CD8-positive, alpha-beta memory T cell (primary cell): ENCODE results near the gene SREBF1. TPM values are rescaled to one million over a fixed set of nuclear protein-coding genes. Genes with fewer than 3 reads are reported as not detected.

Experiments used
- CTCF ChIA-PET: fragments of 350-600 bp; sonication (Branson Sonifier 250); formaldehyde crosslinking; loops from one replicate; lab custom pipeline; 2021; ENCODE audit warnings: antibody characterized with exemption; lab: Charles Lee
- POLR2A ChIA-PET: fragments of 350-600 bp; sonication (Branson Sonifier 250); formaldehyde crosslinking; loops from one replicate; lab custom pipeline; 2021; ENCODE audit warnings: antibody characterized with exemption; lab: Charles Lee
- DNase-seq, 5 donors: peaks; one replicate each; pipeline versions ENCODE4 v3.0.0 to v3.0.0-alpha.2; 2020 to 2022; ENCODE audit warnings: mixed read lengths in 1 of 5
- H3K27ac ChIP-seq: one replicate; pipeline ENCODE4 v1.7.0; 2013; ENCODE audit warnings: low read depth, mild to moderate bottlenecking, low read length, moderate library complexity
- H3K27me3 ChIP-seq: 2 replicates; pipeline ENCODE4 v1.7.0; 2013; ENCODE audit warnings: low read length, mild to moderate bottlenecking; ENCODE audit not compliant: insufficient read depth, poor library complexity, severe bottlenecking
- H3K36me3 ChIP-seq: 2 replicates; pipeline ENCODE4 v1.7.0; 2013; ENCODE audit warnings: mild to moderate bottlenecking, low read length, moderate library complexity; ENCODE audit not compliant: insufficient read depth
- H3K4me1 ChIP-seq: 2 replicates; pipeline ENCODE4 v1.7.0; 2013; ENCODE audit warnings: mild to moderate bottlenecking, low read length, moderate library complexity; ENCODE audit not compliant: insufficient read depth
- H3K4me3 ChIP-seq: 2 replicates; pipeline ENCODE4 v1.7.0; 2013; ENCODE audit warnings: mild to moderate bottlenecking, low read length
- H3K9me3 ChIP-seq: 2 replicates; pipeline ENCODE4 v1.7.0; 2013; ENCODE audit warnings: mild to moderate bottlenecking, low read length
- H3K27ac Mint-ChIP-seq, 8 donors: one replicate each; pipeline ENCODE4 v1.8.0; 2020 to 2021; ENCODE audit warnings: mixed read lengths in 8 of 8, mild to moderate bottlenecking in 6 of 8, inconsistent platforms in 3 of 8, moderate library complexity in 3 of 8
- H3K27me3 Mint-ChIP-seq, 2 donors: one replicate each; pipeline ENCODE4 v1.8.0; 2020 to 2021; ENCODE audit warnings: mixed read lengths in 2 of 2, mild to moderate bottlenecking in 1 of 2, moderate library complexity in 1 of 2
- H3K36me3 Mint-ChIP-seq, 3 donors: one replicate each; pipeline ENCODE4 v1.8.0; 2020 to 2021; ENCODE audit warnings: mixed read lengths in 3 of 3, inconsistent platforms in 1 of 3, mild to moderate bottlenecking in 1 of 3
- H3K4me1 Mint-ChIP-seq, 3 donors: one replicate each; pipeline ENCODE4 v1.8.0; 2020 to 2021; ENCODE audit warnings: mixed read lengths in 3 of 3, inconsistent platforms in 1 of 3, mild to moderate bottlenecking in 1 of 3
- H3K4me3 Mint-ChIP-seq, 7 donors: one replicate each; pipeline ENCODE4 v1.8.0; 2020 to 2021; ENCODE audit warnings: mixed read lengths in 7 of 7, mild to moderate bottlenecking in 6 of 7, moderate library complexity in 4 of 7, inconsistent platforms in 2 of 7
- H3K9me3 Mint-ChIP-seq, 5 donors: one replicate each; pipeline ENCODE4 v1.8.0; 2020 to 2022; ENCODE audit warnings: mixed read lengths in 5 of 5, mild to moderate bottlenecking in 3 of 5, moderate library complexity in 2 of 5, inconsistent platforms in 1 of 5
- polyA plus RNA-seq: library from polyadenylated mRNA; unstranded; fragments of 300-500 nt; fragmentation: Illumina TruSeq; gene quantifications from one replicate; pipeline ENCODE4 v1.2.3, GENCODE V29; 2021
- total RNA-seq, 2 experiments: library from RNA; stranded (reverse); gene quantifications; one replicate each; pipeline ENCODE4 v1.2.3, GENCODE V29; 2021

SREBF1 gene
- total and polyA plus RNA-seq, 3 experiments from 2014 or later, result 16.4 to 29.6 (median 27.2) TPM

- CTCF ChIA-PET, result interaction anchor here (0.5 to 1.4 kb wide), 2 partner anchors 23 to 226 kb away, joined by 3 read pairs; no protein-coding TSS in a partner anchor
- Mint-ChIP-seq H3K36me3 (peaks cover 0 to 32% (median 4%) of the 10 kb centered on the region in 3 donors), H3K27me3 (no peaks in the 10 kb centered on the region), H3K27ac (peak overlapping the region in 3 of 8 donors; percentile 45 to 89 (median 66)), H3K4me3 (peak overlapping the region in 1 of 7 donors; percentile 68), H3K4me1 (peaks cover 6 to 13% (median 12%) of the 10 kb centered on the region in 3 donors), H3K9me3 (no peaks in the 10 kb centered on the region)
- Histone ChIP-seq H3K27ac (no peak overlapping the region), H3K4me1 (peaks cover under 1% of the 10 kb centered on the region), H3K9me3 (no peaks in the 10 kb centered on the region), H3K4me3 (no peak overlapping the region), H3K27me3 (no peaks in the 10 kb centered on the region), H3K36me3 (no peaks in the 10 kb centered on the region)
- no peak for DNase-seq
- POLR2A ChIA-PET, result no interaction called here
Observed at GRCh38 chr17:17806611-17807274, 30.0 kb downstream of the SREBF1 start.

GRCh38 chr17:17806035-17806434, 30.8 kb downstream of the SREBF1 start:
- ChIA-PET CTCF (interaction anchor here (0.5 to 1.6 kb wide), 3 partner anchors 22 to 226 kb away, joined by 3 to 5 read pairs (median 3); no protein-coding TSS in a partner anchor), POLR2A (no interaction called here)
- Histone ChIP-seq H3K4me1 (no peaks in the 10 kb centered on the region), H3K36me3 (no peaks in the 10 kb centered on the region), H3K27me3 (no peaks in the 10 kb centered on the region), H3K27ac (no peak overlapping the region), H3K4me3 (no peak overlapping the region), H3K9me3 (no peaks in the 10 kb centered on the region)
- Mint-ChIP-seq H3K4me1 (peaks cover 6 to 11% (median 11%) of the 10 kb centered on the region in 3 donors), H3K27ac (peak overlapping the region in 2 of 8 donors; percentile 71 to 86), H3K27me3 (no peaks in the 10 kb centered on the region), H3K9me3 (no peaks in the 10 kb centered on the region), H3K36me3 (peaks cover 0 to 29% (median 4%) of the 10 kb centered on the region in 3 donors), H3K4me3 (no peak overlapping the region)
- DNase-seq, result no peak

DNA sequence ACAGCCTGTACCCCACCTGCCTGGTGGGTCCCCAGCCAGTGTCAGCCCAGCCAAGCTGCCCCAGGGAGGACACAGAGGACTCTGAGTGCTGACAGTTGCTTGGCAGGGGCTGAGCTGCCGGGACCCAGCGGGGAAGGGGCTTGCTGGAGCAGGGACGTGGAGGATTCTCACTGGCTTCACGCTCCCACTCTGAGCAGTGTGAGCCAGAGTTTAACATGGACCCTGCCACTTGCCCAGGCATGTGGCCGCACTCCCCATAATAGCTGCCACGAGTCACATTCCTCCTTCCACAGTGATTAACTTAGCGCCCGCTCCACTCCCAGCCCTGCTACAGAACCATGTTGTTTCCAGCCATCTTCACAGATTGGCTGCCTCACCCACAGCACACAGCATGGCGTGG, 31.2 kb downstream of the SREBF1 start:
- no peak overlapping the region for H3K4me3 Mint-ChIP-seq
- H3K27me3 ChIP-seq, result no peaks in the 10 kb centered on the region

DNA sequence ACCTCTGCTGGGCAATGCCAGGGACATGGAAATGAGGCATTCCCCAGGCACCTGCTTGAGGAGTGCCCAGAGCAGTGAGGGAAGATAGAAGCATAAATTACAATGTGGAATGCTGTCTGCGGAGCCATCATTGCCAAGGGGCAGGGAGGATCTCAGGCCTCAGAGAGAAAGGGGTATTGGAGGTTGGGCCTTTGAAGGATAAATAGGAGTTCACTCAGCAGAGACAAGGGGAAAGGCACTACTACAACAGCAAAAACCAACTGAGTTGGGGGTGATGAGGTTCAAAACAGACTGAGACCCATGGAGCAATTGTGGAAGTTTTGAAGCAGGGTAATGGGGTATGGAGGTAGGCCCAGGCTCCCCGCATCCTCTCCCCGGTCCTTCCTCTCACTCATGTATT, 32.8 kb downstream of the SREBF1 start:
- no peaks in the 10 kb centered on the region for H3K4me1 ChIP-seq
- peak overlapping the region in 3 of 8 donors; percentile 50 to 86 (median 57) for H3K27ac Mint-ChIP-seq
- H3K9me3 ChIP-seq, result no peaks in the 10 kb centered on the region
- peaks cover 5 to 9% (median 8%) of the 10 kb centered on the region in 3 donors for H3K4me1 Mint-ChIP-seq
- CTCF ChIA-PET, result interaction anchor here (2.1 kb wide), 1 partner anchor 8 kb away, joined by 5 read pairs; no protein-coding TSS in a partner anchor
- peaks cover 0 to 22% (median 4%) of the 10 kb centered on the region in 3 donors for H3K36me3 Mint-ChIP-seq
- H3K36me3 ChIP-seq, result no peaks in the 10 kb centered on the region
- no peaks in the 10 kb centered on the region for H3K27me3 ChIP-seq
- no peak overlapping the region for H3K4me3 ChIP-seq
- no peak for DNase-seq
- no peaks in the 10 kb centered on the region for H3K27me3 Mint-ChIP-seq
- H3K4me3 Mint-ChIP-seq, result no peak overlapping the region
- H3K27ac ChIP-seq, result no peak overlapping the region
- POLR2A ChIA-PET, result no interaction called here
- no peaks in the 10 kb centered on the region for H3K9me3 Mint-ChIP-seq

More for the DNA sequence above, 31.2 kb downstream of the SREBF1 start:
- Mint-ChIP-seq H3K4me1 (peaks cover 6 to 11% (median 11%) of the 10 kb centered on the region in 3 donors), H3K9me3 (no peaks in the 10 kb centered on the region), H3K36me3 (peaks cover 0 to 24% (median 4%) of the 10 kb centered on the region in 3 donors), H3K27me3 (no peaks in the 10 kb centered on the region), H3K27ac (no peak overlapping the region)
- no peaks in the 10 kb centered on the region for H3K4me1 ChIP-seq
- no peaks in the 10 kb centered on the region for H3K9me3 ChIP-seq
- POLR2A ChIA-PET, result no interaction called here
- no peak overlapping the region for H3K27ac ChIP-seq
- no peak for DNase-seq
- no peaks in the 10 kb centered on the region for H3K36me3 ChIP-seq
- no peak overlapping the region for H3K4me3 ChIP-seq
- CTCF ChIA-PET, result interaction anchor here (1.4 to 1.6 kb wide), 2 partner anchors 22 to 36 kb away, joined by 3 to 5 read pairs; no protein-coding TSS in a partner anchor

DNA sequence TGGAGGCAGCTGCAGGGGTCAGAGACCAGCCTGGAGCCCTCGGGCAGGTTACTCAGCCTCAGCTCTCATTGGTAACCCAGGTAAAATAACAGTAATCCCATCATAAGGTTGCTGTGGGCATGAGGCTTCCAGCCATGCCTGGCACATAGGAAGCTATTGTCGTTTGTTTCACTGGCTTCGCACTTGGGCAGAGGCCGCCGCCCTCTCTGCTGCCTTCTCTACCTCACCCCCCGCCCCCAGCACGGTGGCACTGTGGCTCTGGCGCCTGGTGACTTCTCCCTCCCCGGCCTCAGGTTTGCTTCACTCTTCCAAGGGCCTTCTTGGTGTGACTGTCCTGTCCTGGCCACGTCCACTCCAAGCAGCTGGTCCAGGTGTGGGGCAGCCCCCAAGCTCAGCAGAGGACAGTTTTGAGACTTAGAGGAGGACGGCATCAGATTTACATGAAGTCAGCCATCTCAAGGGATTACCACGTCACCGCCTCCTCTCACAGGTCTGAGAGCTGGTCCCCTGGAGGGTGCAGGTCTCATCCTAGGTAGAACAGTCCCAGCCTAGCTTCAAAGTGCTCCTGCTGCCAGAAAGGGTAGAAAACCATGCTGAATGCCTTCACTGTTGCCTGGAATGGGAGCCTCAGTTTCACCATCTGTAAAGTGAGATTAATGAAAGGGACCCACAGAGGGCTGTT, 34.8 kb downstream of the SREBF1 start:
- Histone ChIP-seq H3K9me3 (no peaks in the 10 kb centered on the region), H3K36me3 (no peaks in the 10 kb centered on the region), H3K27ac (no peak overlapping the region), H3K4me3 (no peak overlapping the region), H3K4me1 (no peaks in the 10 kb centered on the region), H3K27me3 (no peaks in the 10 kb centered on the region)
- no peak overlapping the region for H3K4me3 Mint-ChIP-seq
- peaks cover 0 to 5% (median 3%) of the 10 kb centered on the region in 3 donors for H3K4me1 Mint-ChIP-seq
- DNase-seq, result no peak
- POLR2A ChIA-PET, result no interaction called here
- no peaks in the 10 kb centered on the region for H3K9me3 Mint-ChIP-seq
- CTCF ChIA-PET, result interaction anchor here (0.7 to 2.1 kb wide), 4 partner anchors 10 to 121 kb away, joined by 3 to 5 read pairs (median 4); no protein-coding TSS in a partner anchor
- peaks cover 0 to 29% (median 4%) of the 10 kb centered on the region in 3 donors for H3K36me3 Mint-ChIP-seq
- no peaks in the 10 kb centered on the region for H3K27me3 Mint-ChIP-seq
- peak overlapping the region in 1 of 8 donors; percentile 38 for H3K27ac Mint-ChIP-seq

DNA sequence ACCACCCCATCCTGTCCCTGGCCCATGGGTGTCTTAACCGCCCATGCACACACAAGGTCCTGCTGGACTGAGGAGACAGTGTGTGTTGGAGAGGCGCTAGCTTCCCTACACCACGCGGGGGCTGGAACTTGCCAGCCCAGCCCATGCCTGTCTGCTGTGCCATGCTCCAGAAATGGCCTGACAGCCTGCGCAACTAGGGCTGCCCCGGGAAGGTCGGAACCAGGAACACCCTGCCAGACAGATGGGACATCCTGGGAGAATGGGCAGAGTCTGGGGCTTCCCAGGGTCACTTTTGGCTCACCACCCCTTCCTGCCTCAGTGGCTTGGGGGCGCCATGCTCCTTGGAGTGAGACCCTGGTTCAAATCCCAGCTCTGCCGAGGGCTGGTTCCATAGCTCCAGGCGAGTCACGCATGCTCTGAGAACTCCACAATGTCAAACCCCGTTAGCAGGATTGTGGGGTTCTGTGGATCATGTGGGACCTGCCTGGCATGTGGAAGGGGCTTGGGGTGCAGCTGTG, 36.2 kb downstream of the SREBF1 start:
- Mint-ChIP-seq H3K9me3 (no peaks in the 10 kb centered on the region), H3K4me1 (peaks cover 0 to 2% (median 0%) of the 10 kb centered on the region in 3 donors), H3K27me3 (no peaks in the 10 kb centered on the region), H3K27ac (peak overlapping the region in 1 of 8 donors; percentile 54), H3K4me3 (no peak overlapping the region), H3K36me3 (peaks cover 0 to 29% (median 0%) of the 10 kb centered on the region in 3 donors)
- Histone ChIP-seq H3K27ac (no peak overlapping the region), H3K9me3 (no peaks in the 10 kb centered on the region), H3K4me1 (no peaks in the 10 kb centered on the region), H3K4me3 (no peak overlapping the region), H3K27me3 (no peaks in the 10 kb centered on the region), H3K36me3 (no peaks in the 10 kb centered on the region)
- ChIA-PET POLR2A (no interaction called here), CTCF (no interaction called here)
- DNase-seq, result no peak

DNA sequence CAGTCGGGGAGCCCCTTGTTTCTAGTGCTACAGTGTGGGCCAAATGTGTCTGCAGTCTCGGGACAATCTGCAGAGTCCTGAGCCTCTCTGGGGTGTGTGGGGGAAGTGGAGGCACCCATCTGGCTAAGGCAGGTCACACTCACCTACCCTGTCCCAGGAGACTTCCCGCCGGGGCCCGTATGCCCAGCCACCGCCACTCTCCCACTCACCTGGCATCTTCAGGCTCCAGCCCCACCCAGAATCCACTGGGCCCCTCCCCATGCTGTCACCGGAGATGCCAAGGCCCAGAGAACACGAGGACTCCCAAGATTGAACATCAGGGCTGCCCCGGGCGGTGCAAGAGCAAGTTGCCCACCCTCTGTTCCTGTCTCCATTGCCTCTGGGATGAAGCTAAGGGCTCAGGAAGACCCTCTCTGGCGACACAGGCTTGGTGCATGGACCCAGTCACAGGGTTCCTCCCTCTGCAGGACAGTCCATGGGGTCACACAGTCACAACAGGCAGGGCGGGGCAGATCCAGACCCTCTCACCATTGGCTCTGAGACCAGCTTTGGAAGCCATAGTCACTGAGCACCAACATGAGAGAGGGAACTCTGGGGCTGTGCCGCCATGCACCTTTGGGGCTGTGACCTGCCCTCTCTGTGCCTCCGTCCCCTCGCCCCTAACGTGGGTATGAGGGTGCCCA, 38.1 kb downstream of the SREBF1 start:
- Mint-ChIP-seq H3K4me1 (peaks cover 4 to 5% (median 5%) of the 10 kb centered on the region in 3 donors), H3K36me3 (peaks cover 0 to 20% (median 2%) of the 10 kb centered on the region in 3 donors), H3K4me3 (no peak overlapping the region), H3K27ac (no peak overlapping the region), H3K9me3 (no peaks in the 10 kb centered on the region), H3K27me3 (no peaks in the 10 kb centered on the region)
- H3K4me1 ChIP-seq, result peaks cover under 1% of the 10 kb centered on the region
- no peaks in the 10 kb centered on the region for H3K27me3 ChIP-seq
- POLR2A ChIA-PET, result no interaction called here
- H3K9me3 ChIP-seq, result no peaks in the 10 kb centered on the region
- H3K36me3 ChIP-seq, result no peaks in the 10 kb centered on the region
- H3K27ac ChIP-seq, result no peak overlapping the region
- H3K4me3 ChIP-seq, result no peak overlapping the region
- CTCF ChIA-PET, result no interaction called here
- DNase-seq, result no peak
